ENCODE results near the gene ATP4B.

The ATP4B gene

GRCh38 chr13:113650731-113651148 is 7.3 kb downstream of the ATP4B start:
- no peak overlapping the region for H3K27ac ChIP-seq (replicated peaks)
- no peak for TF ChIP-seq GABPA (IDR thresholded peaks at IDR 0.05; ENCODE audit: low read depth)
- no peak for TF ChIP-seq POLR2AphosphoS5 (IDR thresholded peaks at IDR 0.05; ENCODE audit: low read depth)
- no peak for TF ChIP-seq REST (IDR thresholded peaks at IDR 0.05; ENCODE audit: insufficient replicate concordance, low read depth)
- no peak for TF ChIP-seq CTCF (IDR thresholded peaks at IDR 0.05; ENCODE audit: insufficient read depth, low read length)
- no peak for TF ChIP-seq SPI1 (IDR thresholded peaks at IDR 0.05; ENCODE audit: borderline replicate concordance, low read depth)
- H3K4me3 ChIP-seq (replicated peaks; ENCODE audit: insufficient read depth, low read length), result no peak overlapping the region
- DNase-seq (ENCODE audit: low read depth in 1 of 2, low spot score in 1 of 2), result no peak
- H3K27me3 ChIP-seq (ENCODE audit: insufficient read depth, poor library complexity, severe bottlenecking), result no peaks in the 10 kb centered on the region

- no peak overlapping the region for H3K4me3 ChIP-seq (replicated peaks; ENCODE audit: insufficient read depth, low read length)
- no peak overlapping the region for H3K27ac ChIP-seq (replicated peaks)
- no peak for TF ChIP-seq POLR2AphosphoS5 (IDR thresholded peaks at IDR 0.05; ENCODE audit: low read depth)
- no peak for TF ChIP-seq REST (IDR thresholded peaks at IDR 0.05; ENCODE audit: insufficient replicate concordance, low read depth)
- no peak for TF ChIP-seq CTCF (IDR thresholded peaks at IDR 0.05; ENCODE audit: insufficient read depth, low read length)
- TF ChIP-seq GABPA (IDR thresholded peaks at IDR 0.05; ENCODE audit: low read depth), result no peak
- no peak for TF ChIP-seq SPI1 (IDR thresholded peaks at IDR 0.05; ENCODE audit: borderline replicate concordance, low read depth)
- no peak for DNase-seq (ENCODE audit: low read depth in 1 of 2, low spot score in 1 of 2)
- H3K27me3 ChIP-seq (ENCODE audit: insufficient read depth, poor library complexity, severe bottlenecking), result no peaks in the 10 kb centered on the region
These were observed 7.7 kb downstream of the ATP4B start for GRCh38 chr13:113650275-113650674.

GRCh38 chr13:113649212-113649611 is 8.8 kb downstream of the ATP4B start:
- Histone ChIP-seq H3K4me3 (replicated peaks; ENCODE audit: insufficient read depth, low read length) (no peak overlapping the region), H3K27ac (replicated peaks) (no peak overlapping the region), H3K27me3 (ENCODE audit: insufficient read depth, poor library complexity, severe bottlenecking) (no peaks in the 10 kb centered on the region)
- DNase-seq (ENCODE audit: low read depth in 1 of 2, low spot score in 1 of 2), result no peak
- TF ChIP-seq CTCF (IDR thresholded peaks at IDR 0.05; ENCODE audit: insufficient read depth, low read length), result no peak
- no peak for TF ChIP-seq GABPA (IDR thresholded peaks at IDR 0.05; ENCODE audit: low read depth)
- TF ChIP-seq REST (IDR thresholded peaks at IDR 0.05; ENCODE audit: insufficient replicate concordance, low read depth), result no peak
- TF ChIP-seq POLR2AphosphoS5 (IDR thresholded peaks at IDR 0.05; ENCODE audit: low read depth), result no peak
- no peak for TF ChIP-seq SPI1 (IDR thresholded peaks at IDR 0.05; ENCODE audit: borderline replicate concordance, low read depth)

Data from HL-60 (cell line).